ENCODE data around the gene MRPL32. TPM values are rescaled to one million over a fixed set of nuclear protein-coding genes. Genes with fewer than 3 reads are reported as not detected.

Gene MRPL32
- total RNA-seq, 2 experiments from 2014 or later: 90.7 to 96.8 TPM

GRCh38 chr7:42940985-42941847 is 9.0 kb downstream of the MRPL32 start:
- Mint-ChIP-seq H3K4me1 (peaks cover 36% of the 10 kb centered on the region), H3K27me3 (no peaks in the 10 kb centered on the region), H3K9me3 (no peaks in the 10 kb centered on the region), H3K27ac (peak overlapping the region; percentile 10), H3K36me3 (peaks cover 13% of the 10 kb centered on the region), H3K4me3 (no peak overlapping the region)
- peak; percentile 66 for DNase-seq

- peak overlapping the region; percentile 58 for H3K4me3 Mint-ChIP-seq
- no peaks in the 10 kb centered on the region for H3K9me3 Mint-ChIP-seq
- DNase-seq: no peak
- peaks cover 10% of the 10 kb centered on the region for H3K4me1 Mint-ChIP-seq
- no peaks in the 10 kb centered on the region for H3K36me3 Mint-ChIP-seq
- H3K27me3 Mint-ChIP-seq: peaks cover 3% of the 10 kb centered on the region
- H3K27ac Mint-ChIP-seq: peak overlapping the region; percentile 66
These were observed 13.8 kb downstream of the MRPL32 start for GRCh38 chr7:42945821-42946626.

- Mint-ChIP-seq H3K27me3 (peaks cover 3% of the 10 kb centered on the region), H3K27ac (no peak overlapping the region), H3K36me3 (no peaks in the 10 kb centered on the region), H3K9me3 (no peaks in the 10 kb centered on the region), H3K4me3 (no peak overlapping the region), H3K4me1 (peaks cover 9% of the 10 kb centered on the region)
- DNase-seq: no peak
These were observed 14.4 kb downstream of the MRPL32 start for GRCh38 chr7:42946627-42946950.

GRCh38 chr7:42947521-42947920 is 15.3 kb downstream of the MRPL32 start:
- no peaks in the 10 kb centered on the region for H3K36me3 Mint-ChIP-seq
- no peaks in the 10 kb centered on the region for H3K9me3 Mint-ChIP-seq
- no peak overlapping the region for H3K27ac Mint-ChIP-seq
- no peak overlapping the region for H3K4me3 Mint-ChIP-seq
- DNase-seq: no peak
- H3K4me1 Mint-ChIP-seq: peaks cover 9% of the 10 kb centered on the region
- peaks cover 3% of the 10 kb centered on the region for H3K27me3 Mint-ChIP-seq

GRCh38 chr7:42950417-42950816 is 18.2 kb downstream of the MRPL32 start:
- H3K27ac Mint-ChIP-seq: no peak overlapping the region
- H3K4me3 Mint-ChIP-seq: no peak overlapping the region
- no peaks in the 10 kb centered on the region for H3K36me3 Mint-ChIP-seq

GRCh38 chr7:42952328-42952727 is 20.2 kb downstream of the MRPL32 start:
- Mint-ChIP-seq H3K27me3 (peaks cover 6% of the 10 kb centered on the region), H3K36me3 (peaks cover 1% of the 10 kb centered on the region)

More at GRCh38 chr7:42950417-42950816, 18.2 kb downstream of the MRPL32 start:
- peaks cover 4% of the 10 kb centered on the region for H3K9me3 Mint-ChIP-seq
- peaks cover 3% of the 10 kb centered on the region for H3K27me3 Mint-ChIP-seq
- H3K4me1 Mint-ChIP-seq: peaks cover 9% of the 10 kb centered on the region
- no peak for DNase-seq

GRCh38 chr7:42953994-42954393 is 21.8 kb downstream of the MRPL32 start:
- Mint-ChIP-seq H3K9me3 (peaks cover 8% of the 10 kb centered on the region), H3K27ac (no peak overlapping the region), H3K4me1 (no peaks in the 10 kb centered on the region), H3K27me3 (peaks cover 7% of the 10 kb centered on the region), H3K36me3 (peaks cover 1% of the 10 kb centered on the region), H3K4me3 (no peak overlapping the region)
- no peak for DNase-seq

More at GRCh38 chr7:42952328-42952727, 20.2 kb downstream of the MRPL32 start:
- Mint-ChIP-seq H3K4me1 (no peaks in the 10 kb centered on the region), H3K27ac (no peak overlapping the region), H3K9me3 (peaks cover 8% of the 10 kb centered on the region), H3K4me3 (no peak overlapping the region)
- no peak for DNase-seq

GRCh38 chr7:42956062-42956461 is 23.9 kb downstream of the MRPL32 start:
- no peak for DNase-seq
- peaks cover 9% of the 10 kb centered on the region for H3K9me3 Mint-ChIP-seq
- H3K27ac Mint-ChIP-seq: no peak overlapping the region
- H3K36me3 Mint-ChIP-seq: peaks cover 1% of the 10 kb centered on the region
- no peak overlapping the region for H3K4me3 Mint-ChIP-seq
- H3K4me1 Mint-ChIP-seq: peaks cover 2% of the 10 kb centered on the region
- H3K27me3 Mint-ChIP-seq: peaks cover 18% of the 10 kb centered on the region

GRCh38 chr7:42959549-42959948 is 27.4 kb downstream of the MRPL32 start:
- Mint-ChIP-seq H3K27me3 (peaks cover 21% of the 10 kb centered on the region), H3K4me1 (peaks cover 3% of the 10 kb centered on the region), H3K27ac (no peak overlapping the region), H3K4me3 (no peak overlapping the region), H3K9me3 (peaks cover 9% of the 10 kb centered on the region), H3K36me3 (peaks cover 1% of the 10 kb centered on the region)
- DNase-seq: no peak

GRCh38 chr7:42960762-42961161 is 28.6 kb downstream of the MRPL32 start:
- Mint-ChIP-seq H3K9me3 (peaks cover 4% of the 10 kb centered on the region), H3K4me3 (no peak overlapping the region), H3K27me3 (peaks cover 21% of the 10 kb centered on the region), H3K4me1 (peaks cover 12% of the 10 kb centered on the region), H3K36me3 (peaks cover 1% of the 10 kb centered on the region), H3K27ac (no peak overlapping the region)
- DNase-seq: no peak

GRCh38 chr7:42961170-42961569 is 29.0 kb downstream of the MRPL32 start:
- no peak overlapping the region for H3K4me3 Mint-ChIP-seq
- H3K27me3 Mint-ChIP-seq: peaks cover 21% of the 10 kb centered on the region
- peaks cover 12% of the 10 kb centered on the region for H3K4me1 Mint-ChIP-seq
- no peak for DNase-seq
- peaks cover 4% of the 10 kb centered on the region for H3K9me3 Mint-ChIP-seq
- H3K36me3 Mint-ChIP-seq: peaks cover 1% of the 10 kb centered on the region
- H3K27ac Mint-ChIP-seq: no peak overlapping the region

GRCh38 chr7:42964293-42964692 is 32.1 kb downstream of the MRPL32 start:
- no peak overlapping the region for H3K4me3 Mint-ChIP-seq
- H3K36me3 Mint-ChIP-seq: no peaks in the 10 kb centered on the region
- peaks cover 1% of the 10 kb centered on the region for H3K9me3 Mint-ChIP-seq
- no peak for DNase-seq
- H3K27me3 Mint-ChIP-seq: peaks cover 33% of the 10 kb centered on the region
- no peak overlapping the region for H3K27ac Mint-ChIP-seq
- peaks cover 19% of the 10 kb centered on the region for H3K4me1 Mint-ChIP-seq

- peak overlapping the region; percentile 81 for H3K27ac Mint-ChIP-seq
- peaks cover 27% of the 10 kb centered on the region for H3K27me3 Mint-ChIP-seq
- no peaks in the 10 kb centered on the region for H3K36me3 Mint-ChIP-seq
- peak; percentile 13 for DNase-seq
- H3K4me3 Mint-ChIP-seq: no peak overlapping the region
- H3K4me1 Mint-ChIP-seq: peaks cover 19% of the 10 kb centered on the region
- H3K9me3 Mint-ChIP-seq: no peaks in the 10 kb centered on the region
These were observed 33.0 kb downstream of the MRPL32 start for GRCh38 chr7:42964849-42965805.

GRCh38 chr7:42967391-42967790 is 35.2 kb downstream of the MRPL32 start:
- Mint-ChIP-seq H3K9me3 (peaks cover 3% of the 10 kb centered on the region), H3K4me1 (peaks cover 16% of the 10 kb centered on the region), H3K27me3 (peaks cover 17% of the 10 kb centered on the region), H3K36me3 (no peaks in the 10 kb centered on the region), H3K27ac (no peak overlapping the region), H3K4me3 (no peak overlapping the region)
- no peak for DNase-seq
